Mesenteric fat pad (tissue), 1 donor: Measurements from ENCODE around the gene IYD. TPM values are rescaled to one million over a fixed set of nuclear protein-coding genes. Genes with fewer than 3 reads are reported as not detected.

Experiments
- DNase-seq: peaks from one replicate; pipeline ENCODE4 v3.0.0-alpha.2; 2020; ENCODE audit warnings: low spot score
- long read RNA-seq: library from polyadenylated mRNA; unstranded; transcript quantifications from one replicate; pipeline ENCODE4 v2.0.0, GENCODE V29; 2020
- total RNA-seq: library from RNA; stranded (reverse); fragmentation: NEBNext Ultra II Directional; extraction: Animal tissue kit (Norgen Biotek cat#: 25700); gene quantifications from one replicate; pipeline ENCODE4 v1.2.1, GENCODE V29; 2021
- donor health status: DM: yes; HTN: yes; CAD: no.

Gene IYD, protein sequence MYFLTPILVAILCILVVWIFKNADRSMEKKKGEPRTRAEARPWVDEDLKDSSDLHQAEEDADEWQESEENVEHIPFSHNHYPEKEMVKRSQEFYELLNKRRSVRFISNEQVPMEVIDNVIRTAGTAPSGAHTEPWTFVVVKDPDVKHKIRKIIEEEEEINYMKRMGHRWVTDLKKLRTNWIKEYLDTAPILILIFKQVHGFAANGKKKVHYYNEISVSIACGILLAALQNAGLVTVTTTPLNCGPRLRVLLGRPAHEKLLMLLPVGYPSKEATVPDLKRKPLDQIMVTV
- not detected for total RNA-seq
- long read RNA-seq: 0 reads

GRCh38 chr6:150368762-150369161 is at the start of gene IYD:
Gene IYD (plus strand): TSS chr6:150369012. CDS start chr6:150369032, 20 bp downstream.
- DNase-seq: no peak

DNA sequence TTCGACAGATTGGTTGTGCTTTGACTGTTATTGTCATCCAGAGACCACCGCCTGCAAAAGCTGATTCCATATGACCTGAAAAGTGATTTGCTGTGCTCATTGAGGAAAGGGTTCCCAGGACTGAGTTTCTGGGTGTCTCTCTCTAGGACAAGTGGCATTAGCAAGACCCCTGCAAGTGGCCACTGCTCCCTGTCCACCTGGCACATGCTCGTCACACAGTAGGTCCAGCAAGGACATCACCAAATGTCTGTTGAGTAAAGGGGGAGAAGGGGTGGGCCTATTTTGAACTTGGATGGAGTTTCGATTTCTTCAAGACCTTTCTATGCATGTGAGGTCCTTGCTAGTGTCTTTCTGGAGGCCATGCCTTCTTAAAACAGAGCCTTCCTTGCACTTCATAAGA is 48.9 kb upstream of the IYD start:
- no peak for DNase-seq

- no peak for DNase-seq
Observed at GRCh38 chr6:150320442-150320841, 48.4 kb upstream of the IYD start.

- DNase-seq: no peak
Observed at GRCh38 chr6:150322466-150322871, 46.3 kb upstream of the IYD start.

- no peak for DNase-seq
Observed at GRCh38 chr6:150323205-150323604, 45.6 kb upstream of the IYD start.

- no peak for DNase-seq
Observed at GRCh38 chr6:150324044-150324443, 44.8 kb upstream of the IYD start.

GRCh38 chr6:150325066-150325772 is 43.6 kb upstream of the IYD start:
- no peak for DNase-seq

GRCh38 chr6:150327117-150327774 is 41.6 kb upstream of the IYD start:
- no peak for DNase-seq

- no peak for DNase-seq
Observed at GRCh38 chr6:150328744-150329405, 39.9 kb upstream of the IYD start.

DNA sequence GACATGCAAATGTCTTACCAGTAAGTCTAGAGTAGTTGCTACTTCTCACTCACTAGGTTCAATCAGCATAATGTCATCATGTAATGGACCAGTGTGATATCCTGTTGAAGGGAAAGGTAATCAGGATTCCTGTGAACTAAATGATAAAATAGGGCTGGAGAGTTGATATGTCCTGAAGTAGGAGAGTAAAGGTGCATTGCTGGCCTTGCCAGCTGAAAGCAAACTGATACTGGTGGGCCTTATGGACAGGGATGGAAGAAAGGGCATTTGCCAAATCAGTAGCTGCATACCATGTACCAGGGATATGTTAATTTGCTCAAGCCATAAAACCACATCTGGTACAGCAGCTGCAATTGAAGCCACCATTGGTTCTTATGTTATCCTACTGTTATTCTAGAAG is 37.5 kb upstream of the IYD start:
- DNase-seq: no peak

DNA sequence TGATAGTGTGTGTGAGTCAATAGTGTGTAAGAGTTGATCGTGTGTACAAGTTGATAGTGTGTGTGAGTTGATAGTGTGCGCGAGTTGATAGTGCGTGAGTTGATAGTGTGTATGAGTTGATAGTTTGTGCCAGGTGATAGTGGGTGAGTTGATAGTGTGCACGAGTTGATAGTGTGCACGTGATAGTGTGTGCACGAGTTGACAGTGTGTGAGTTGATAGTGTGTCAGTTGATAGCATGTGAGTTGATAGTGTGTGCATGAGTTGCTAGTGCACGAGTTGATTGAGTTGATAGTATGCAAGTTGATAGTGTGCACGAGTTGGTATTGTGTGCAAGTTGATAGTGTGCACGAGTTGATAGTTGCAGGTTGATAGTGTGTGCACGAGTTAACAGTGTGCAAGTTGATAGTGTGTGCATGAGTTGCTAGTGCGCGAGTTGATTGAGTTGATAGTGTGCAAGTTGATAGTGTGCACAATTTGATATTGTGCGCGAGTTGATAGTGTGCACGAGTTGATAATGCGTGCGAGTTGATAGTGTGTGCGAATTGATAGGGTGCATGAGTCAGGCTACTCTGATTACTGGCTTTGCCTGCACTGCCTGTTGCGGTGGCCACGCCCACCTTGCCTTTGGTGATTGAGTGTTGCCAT is 35.8 kb upstream of the IYD start:
- no peak for DNase-seq

DNA sequence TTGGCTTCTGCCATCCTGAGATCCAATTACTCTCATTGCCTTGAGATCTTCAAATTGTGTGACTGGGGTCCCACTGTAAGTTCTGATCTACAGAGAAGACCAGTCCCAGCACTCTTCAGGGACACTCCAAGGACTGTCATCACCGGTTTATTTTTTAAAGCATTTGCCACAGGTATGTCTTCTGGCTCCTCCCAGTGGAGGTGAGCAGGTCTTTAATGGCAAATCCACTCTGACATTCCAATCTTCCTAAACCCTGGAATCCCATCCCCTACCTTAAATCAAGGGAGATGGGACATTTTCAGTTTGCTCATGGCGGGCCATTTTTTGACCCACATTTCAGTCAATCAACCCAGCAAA is 35.2 kb upstream of the IYD start:
- DNase-seq: no peak

DNA sequence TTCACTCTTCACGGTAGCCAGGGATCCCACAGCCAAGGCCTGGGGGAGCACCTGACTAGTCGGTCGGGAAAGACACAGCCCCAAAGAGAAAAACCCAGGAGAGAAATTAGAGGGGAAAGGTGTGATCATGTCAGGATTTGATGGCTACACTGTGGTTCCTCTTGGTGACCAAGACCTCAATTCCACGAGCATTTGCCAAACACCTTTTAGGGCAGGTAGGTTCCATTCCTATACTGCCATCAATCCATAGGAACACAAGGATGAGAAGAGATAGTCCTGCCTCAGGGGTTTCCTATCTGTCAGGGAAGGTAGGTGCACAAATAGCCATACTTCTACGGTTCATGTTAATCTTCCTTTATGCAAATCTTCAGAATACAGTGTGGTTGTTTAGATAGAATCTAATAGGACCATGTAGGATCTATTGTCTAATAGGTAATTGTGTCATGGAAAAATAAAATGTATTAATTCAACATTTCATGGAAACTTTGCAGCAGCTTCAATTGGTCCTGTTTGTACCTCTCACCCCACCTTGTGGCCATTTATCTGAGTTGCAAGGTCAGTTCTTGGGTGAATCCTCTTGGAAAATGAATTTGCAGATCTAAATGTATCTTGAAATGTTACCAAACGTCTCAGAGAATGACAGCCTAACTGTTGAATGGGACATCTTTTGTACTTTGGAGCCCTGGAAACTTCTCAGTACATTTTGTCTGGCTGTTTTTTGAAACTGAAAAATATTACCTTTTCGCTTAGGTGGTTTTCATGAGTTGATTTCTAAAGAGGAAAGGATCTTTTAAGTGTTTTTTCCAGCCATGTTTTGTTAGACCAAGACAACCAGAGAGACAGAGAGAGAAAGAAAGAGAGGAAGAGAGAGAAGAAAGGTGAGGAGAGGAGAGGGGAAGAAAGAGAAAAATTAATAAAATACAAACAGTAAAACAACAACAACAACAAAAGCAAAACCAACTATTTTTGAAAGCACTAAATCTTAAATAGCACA is 33.7 kb upstream of the IYD start:
- no peak for DNase-seq

- DNase-seq: no peak
Observed at GRCh38 chr6:150336299-150336698, 32.5 kb upstream of the IYD start.

DNA sequence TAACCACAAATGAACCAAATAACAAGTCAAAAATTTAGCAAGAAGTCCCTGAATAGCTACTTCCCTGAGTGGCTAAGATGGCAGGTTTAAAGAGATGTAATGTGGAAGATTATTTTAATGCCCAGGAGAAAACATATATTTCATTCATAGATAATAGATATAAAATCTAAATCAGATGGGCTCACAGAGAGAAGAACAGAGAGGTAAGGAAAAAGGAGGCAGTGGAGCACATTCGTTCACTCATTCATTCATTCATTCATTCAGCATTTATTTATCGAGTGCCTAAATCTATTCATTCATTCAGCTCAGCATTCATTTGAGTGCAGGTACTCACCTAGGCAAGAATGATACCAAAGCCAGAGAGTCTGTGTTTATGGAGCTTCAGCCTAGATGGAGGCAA is 32.1 kb upstream of the IYD start:
- DNase-seq: no peak

DNA sequence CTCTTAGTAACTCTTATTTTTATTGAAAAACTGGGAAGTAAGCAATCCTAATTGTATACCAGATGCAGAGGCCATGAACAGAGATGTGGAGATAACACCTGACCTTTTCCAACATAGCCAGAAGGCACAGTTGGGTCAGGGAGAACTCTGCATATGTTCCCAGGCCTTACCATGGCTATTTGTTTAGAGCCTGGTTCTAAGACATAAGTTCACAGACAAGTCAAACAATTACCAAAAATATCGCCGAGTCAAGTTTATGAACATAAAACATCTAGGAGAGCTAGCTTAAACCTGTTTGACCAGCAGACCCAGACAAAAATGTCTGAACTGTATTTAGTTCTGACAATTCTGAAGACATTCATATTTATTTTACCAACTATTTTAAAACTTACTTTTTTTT is 26.7 kb upstream of the IYD start:
- no peak for DNase-seq

- no peak for DNase-seq
Observed at GRCh38 chr6:150343434-150343833, 25.4 kb upstream of the IYD start.

- DNase-seq: no peak
Observed at GRCh38 chr6:150345781-150346180, 23.0 kb upstream of the IYD start.

GRCh38 chr6:150346346-150346745 is 22.5 kb upstream of the IYD start:
- no peak for DNase-seq

- no peak for DNase-seq
Observed at GRCh38 chr6:150347845-150348244, 21.0 kb upstream of the IYD start.
